Activated CD8-positive, alpha-beta memory T cell treated with anti-CD3 and anti-CD28 coated beads, Interleukin-2, amount 10 ng/mL, durations not matched to agents 7 days and 5 days (primary cell): ENCODE data around the gene ARHGAP6. TPM values are rescaled to one million over a fixed set of nuclear protein-coding genes. Genes with fewer than 3 reads are reported as not detected.
"Not testable (repeated sequence)": the region's sequence is repeated elsewhere in the genome, so short reads cannot be mapped to it uniquely, and the experiment has no call there.

Experiments
- ATAC-seq: fragments of 150-1000 bp; cut with Tn5 transposase; one replicate; pipeline ENCODE4 v1.10.0; 2021; ENCODE audit warnings: moderate library complexity
- CTCF ChIA-PET: fragments of 350-600 bp; sonication (Branson Sonifier 250); formaldehyde crosslinking; loops from one replicate; lab custom pipeline; 2021; ENCODE audit warnings: antibody characterized with exemption; lab: Charles Lee
- DNase-seq: peaks from one replicate; pipeline ENCODE4 v3.0.0-alpha.2; 2020
- H3K27ac Mint-ChIP-seq: one replicate; pipeline ENCODE4 v1.8.0; 2021; ENCODE audit warnings: mild to moderate bottlenecking, mixed read lengths
- H3K27me3 Mint-ChIP-seq: one replicate; pipeline ENCODE4 v1.8.0; 2021; ENCODE audit warnings: mixed read lengths
- H3K36me3 Mint-ChIP-seq: one replicate; pipeline ENCODE4 v1.8.0; 2021; ENCODE audit warnings: mild to moderate bottlenecking, mixed read lengths
- H3K4me1 Mint-ChIP-seq: one replicate; pipeline ENCODE4 v1.8.0; 2021; ENCODE audit warnings: mixed read lengths
- H3K4me3 Mint-ChIP-seq: one replicate; pipeline ENCODE4 v1.8.0; 2021; ENCODE audit warnings: mild to moderate bottlenecking, moderate library complexity, mixed read lengths
- H3K9me3 Mint-ChIP-seq: one replicate; pipeline ENCODE4 v1.8.0; 2022; ENCODE audit warnings: low read depth, mixed read lengths
- total RNA-seq, 2 experiments: library from RNA; stranded (reverse); gene quantifications; one replicate each; pipeline ENCODE4 v1.2.3, GENCODE V29; 2021

The ARHGAP6 gene
- total RNA-seq, 2 experiments from 2014 or later: not detected

- DNase-seq, H3K4me1 Mint-ChIP-seq, CTCF ChIA-PET: not testable (repeated sequence)
Measured at GRCh38 chrX:11355944-11356343, 309.8 kb downstream of the ARHGAP6 start.

GRCh38 chrX:11355259-11355909 is 310.3 kb downstream of the ARHGAP6 start:
- no peak overlapping the region for H3K27ac Mint-ChIP-seq
- no peak overlapping the region for H3K4me3 Mint-ChIP-seq
- DNase-seq: no peak
- CTCF ChIA-PET: no interaction called here
- no peaks in the 10 kb centered on the region for H3K27me3 Mint-ChIP-seq
- ATAC-seq: no peak
- no peaks in the 10 kb centered on the region for H3K9me3 Mint-ChIP-seq
- H3K4me1 Mint-ChIP-seq: no peaks in the 10 kb centered on the region
- no peaks in the 10 kb centered on the region for H3K36me3 Mint-ChIP-seq

More at GRCh38 chrX:11355944-11356343, 309.8 kb downstream of the ARHGAP6 start:
- not testable (repeated sequence) for H3K27ac Mint-ChIP-seq, ATAC-seq, H3K9me3 Mint-ChIP-seq, H3K4me3 Mint-ChIP-seq, H3K27me3 Mint-ChIP-seq, H3K36me3 Mint-ChIP-seq

DNA sequence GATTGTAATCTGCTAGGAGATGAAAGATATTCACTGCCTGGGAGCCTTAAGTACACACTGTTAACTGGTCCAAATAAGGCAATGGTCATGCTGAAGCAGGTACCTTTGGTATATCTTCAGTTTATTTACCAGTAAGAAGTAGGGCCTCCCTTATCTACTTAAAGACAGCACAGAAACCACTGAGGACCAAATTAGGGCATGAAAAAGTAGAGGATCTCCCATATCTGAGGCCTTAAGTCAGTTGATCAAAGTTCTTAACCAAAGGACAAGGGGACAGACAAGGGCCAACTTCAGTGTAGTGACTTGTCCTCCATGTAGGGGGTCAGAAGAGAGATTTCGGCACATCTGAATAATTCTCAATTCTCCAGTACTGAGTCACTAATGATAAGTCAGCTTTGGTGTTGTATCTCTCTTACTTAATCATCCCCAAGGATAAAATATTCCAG is 313.4 kb downstream of the ARHGAP6 start:
- H3K9me3 Mint-ChIP-seq: no peaks in the 10 kb centered on the region
- H3K4me3 Mint-ChIP-seq: no peak overlapping the region
- H3K36me3 Mint-ChIP-seq: no peaks in the 10 kb centered on the region
- CTCF ChIA-PET: no interaction called here
- DNase-seq: no peak
- no peaks in the 10 kb centered on the region for H3K27me3 Mint-ChIP-seq
- no peak for ATAC-seq
- no peak overlapping the region for H3K27ac Mint-ChIP-seq
- no peaks in the 10 kb centered on the region for H3K4me1 Mint-ChIP-seq

GRCh38 chrX:11351375-11352295 is 314.1 kb downstream of the ARHGAP6 start:
- Mint-ChIP-seq H3K9me3 (no peaks in the 10 kb centered on the region), H3K4me1 (no peaks in the 10 kb centered on the region), H3K4me3 (no peak overlapping the region), H3K27ac (no peak overlapping the region), H3K36me3 (no peaks in the 10 kb centered on the region), H3K27me3 (no peaks in the 10 kb centered on the region)
- ATAC-seq: no peak
- DNase-seq: no peak
- CTCF ChIA-PET: no interaction called here

DNA sequence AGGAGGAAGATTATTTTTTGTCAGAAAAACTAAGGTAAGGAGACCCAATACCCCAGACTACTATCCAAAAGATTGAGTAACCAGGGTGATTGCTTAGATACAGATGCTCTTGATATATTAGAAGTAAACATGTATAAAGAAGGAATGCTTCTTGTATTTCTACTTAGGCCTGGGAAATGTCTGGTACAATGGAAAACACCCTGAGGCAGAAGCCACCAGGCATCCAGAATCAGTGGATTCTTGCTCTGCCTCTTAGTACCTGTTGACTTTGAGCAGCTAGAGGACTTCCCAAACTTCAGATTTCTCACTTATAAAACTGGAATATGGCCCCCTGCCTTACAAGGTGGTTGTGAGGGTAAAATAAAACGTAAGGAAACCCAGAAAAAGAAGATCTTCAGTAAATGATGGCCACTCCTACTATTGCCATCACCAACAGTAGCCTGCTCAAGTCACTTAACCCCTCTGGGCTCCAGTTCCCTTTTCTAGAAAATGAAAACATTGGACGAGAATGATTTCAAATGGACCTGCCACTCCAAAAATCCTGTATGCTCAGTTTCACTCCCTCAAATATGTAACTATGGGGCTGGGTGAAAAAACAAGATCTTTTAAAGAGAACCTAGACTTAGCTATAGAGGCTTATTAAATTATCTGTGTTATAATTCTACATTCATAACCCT is 315.9 kb downstream of the ARHGAP6 start:
- DNase-seq (no peak), ATAC-seq (no peak)
- Mint-ChIP-seq H3K4me3 (no peak overlapping the region), H3K36me3 (no peaks in the 10 kb centered on the region), H3K9me3 (no peaks in the 10 kb centered on the region), H3K4me1 (no peaks in the 10 kb centered on the region), H3K27ac (no peak overlapping the region), H3K27me3 (no peaks in the 10 kb centered on the region)
- CTCF ChIA-PET: no interaction called here

DNA sequence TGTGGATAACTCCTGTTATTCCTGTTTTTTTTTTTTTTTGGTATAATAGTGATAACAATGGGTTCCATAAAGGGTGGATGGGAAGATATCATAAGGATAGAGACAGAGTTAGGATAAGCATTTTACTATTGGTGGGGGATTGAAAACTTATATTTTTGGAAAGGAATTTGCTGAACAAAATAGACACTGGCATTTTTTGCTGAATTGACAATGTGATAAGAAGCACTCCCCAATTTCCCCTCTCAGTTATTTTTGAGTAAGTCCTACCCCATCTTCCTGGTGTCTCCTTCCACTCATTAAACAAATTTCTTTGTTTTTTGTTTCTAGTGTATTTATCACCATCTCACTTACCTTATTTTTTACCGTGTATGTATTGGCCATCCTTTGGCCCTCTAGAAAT is 316.7 kb downstream of the ARHGAP6 start:
- Mint-ChIP-seq H3K27ac (no peak overlapping the region), H3K4me1 (no peaks in the 10 kb centered on the region), H3K27me3 (no peaks in the 10 kb centered on the region), H3K36me3 (no peaks in the 10 kb centered on the region), H3K9me3 (no peaks in the 10 kb centered on the region), H3K4me3 (no peak overlapping the region)
- ATAC-seq (no peak), DNase-seq (no peak)
- CTCF ChIA-PET: no interaction called here

DNA sequence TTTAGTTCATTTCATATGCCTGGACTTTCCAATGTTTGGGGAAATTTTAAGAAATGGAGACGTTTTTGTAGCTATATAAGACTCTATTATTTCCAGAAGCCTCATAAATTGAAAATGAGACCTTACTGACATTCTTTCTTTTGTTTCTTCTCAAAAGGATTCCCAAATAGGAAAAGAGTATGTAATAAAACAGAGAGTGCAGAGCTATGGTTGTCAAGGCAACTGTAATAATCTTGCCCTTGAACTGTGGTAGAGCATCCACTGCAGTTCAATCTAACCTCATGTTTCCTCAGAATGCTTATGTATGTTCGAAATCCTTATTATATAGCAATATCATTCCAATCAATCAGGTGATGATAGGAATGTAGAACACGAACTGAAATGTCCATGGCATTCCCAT is 318.4 kb downstream of the ARHGAP6 start:
- CTCF ChIA-PET: no interaction called here
- H3K4me3 Mint-ChIP-seq: no peak overlapping the region

DNA sequence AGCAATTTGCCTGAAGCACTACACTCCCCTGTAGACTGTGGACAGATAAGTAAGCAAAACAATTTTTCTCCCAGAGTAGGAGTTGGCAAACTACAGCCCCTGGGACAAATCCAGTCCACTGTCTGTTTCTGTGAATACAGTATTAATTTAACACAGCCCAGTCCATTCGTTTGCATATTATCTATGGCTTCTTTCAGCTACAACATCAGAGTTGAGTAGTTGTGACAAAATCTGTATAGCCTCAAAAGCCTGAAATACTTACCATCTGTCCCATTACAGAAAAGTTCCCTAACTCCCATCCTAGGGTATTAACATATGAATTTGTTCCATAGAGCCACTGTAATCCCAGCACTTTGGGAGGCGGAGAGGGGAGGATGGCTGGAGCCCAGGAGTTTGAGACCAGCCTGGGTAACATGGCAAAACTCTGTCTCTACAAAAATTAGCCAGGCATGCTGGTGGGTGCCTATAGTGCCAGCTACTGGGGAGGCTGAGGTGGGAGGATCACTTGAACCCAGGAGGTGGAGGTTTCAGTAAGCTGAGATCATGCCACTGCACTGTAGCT is 319.5 kb downstream of the ARHGAP6 start:
- Mint-ChIP-seq H3K9me3 (no peaks in the 10 kb centered on the region), H3K27ac (no peak overlapping the region), H3K4me3 (no peak overlapping the region), H3K36me3 (no peaks in the 10 kb centered on the region), H3K4me1 (peaks cover 3% of the 10 kb centered on the region), H3K27me3 (no peaks in the 10 kb centered on the region)
- DNase-seq: no peak
- CTCF ChIA-PET: no interaction called here
- no peak for ATAC-seq

More for the DNA sequence above, 318.4 kb downstream of the ARHGAP6 start:
- no peaks in the 10 kb centered on the region for H3K9me3 Mint-ChIP-seq
- H3K27me3 Mint-ChIP-seq: no peaks in the 10 kb centered on the region
- ATAC-seq (no peak), DNase-seq (no peak)
- H3K36me3 Mint-ChIP-seq: no peaks in the 10 kb centered on the region
- no peaks in the 10 kb centered on the region for H3K4me1 Mint-ChIP-seq
- no peak overlapping the region for H3K27ac Mint-ChIP-seq

- DNase-seq (no peak), ATAC-seq (no peak)
- Mint-ChIP-seq H3K9me3 (no peaks in the 10 kb centered on the region), H3K4me3 (no peak overlapping the region), H3K27ac (no peak overlapping the region), H3K27me3 (no peaks in the 10 kb centered on the region), H3K36me3 (no peaks in the 10 kb centered on the region), H3K4me1 (peaks cover 3% of the 10 kb centered on the region)
- CTCF ChIA-PET: no interaction called here
Measured at GRCh38 chrX:11342673-11343072, 323.0 kb downstream of the ARHGAP6 start.

- Mint-ChIP-seq H3K27me3 (no peaks in the 10 kb centered on the region), H3K4me1 (peaks cover 3% of the 10 kb centered on the region), H3K36me3 (no peaks in the 10 kb centered on the region), H3K4me3 (no peak overlapping the region), H3K9me3 (no peaks in the 10 kb centered on the region), H3K27ac (no peak overlapping the region)
- CTCF ChIA-PET: no interaction called here
- DNase-seq: no peak
- no peak for ATAC-seq
Measured at GRCh38 chrX:11341274-11342201, 324.2 kb downstream of the ARHGAP6 start.

DNA sequence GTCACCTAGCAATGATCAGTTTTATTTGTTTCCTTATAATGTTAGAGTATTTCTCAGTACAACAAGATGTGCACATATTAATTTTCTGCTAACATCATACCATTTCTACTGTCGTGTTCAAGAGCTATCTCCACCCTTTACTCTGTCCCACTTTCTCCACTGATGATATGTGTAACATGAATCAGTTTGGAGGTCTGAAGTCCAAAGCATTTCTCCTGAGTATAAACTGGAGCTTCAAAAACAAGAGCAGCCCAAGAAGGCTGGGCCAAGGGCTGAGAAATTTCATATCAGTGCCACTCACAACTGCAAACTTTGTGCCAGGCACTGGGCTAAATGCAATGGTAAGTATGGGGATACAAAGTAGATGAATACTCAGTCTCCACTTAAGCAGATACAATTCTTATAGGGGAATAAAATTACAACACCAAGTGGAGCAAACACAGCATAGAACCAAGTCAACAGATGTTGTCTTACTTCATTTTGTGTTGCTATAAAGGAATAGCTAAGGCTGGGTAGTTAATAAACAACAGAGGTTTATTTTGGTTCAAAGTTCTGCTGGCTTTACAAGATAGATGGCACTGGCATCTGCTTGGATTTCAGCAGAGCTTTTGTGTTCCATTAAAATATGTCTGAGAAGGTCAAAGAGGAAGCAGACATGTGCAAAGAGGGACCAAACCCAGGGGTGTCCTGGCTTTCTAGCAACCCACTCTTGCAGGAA is 328.3 kb downstream of the ARHGAP6 start:
- H3K27me3 Mint-ChIP-seq: no peaks in the 10 kb centered on the region
- H3K4me1 Mint-ChIP-seq: peaks cover 3% of the 10 kb centered on the region
- CTCF ChIA-PET: no interaction called here
- H3K4me3 Mint-ChIP-seq: no peak overlapping the region
- H3K27ac Mint-ChIP-seq: no peak overlapping the region
- ATAC-seq (no peak), DNase-seq (no peak)
- no peaks in the 10 kb centered on the region for H3K9me3 Mint-ChIP-seq
- no peaks in the 10 kb centered on the region for H3K36me3 Mint-ChIP-seq

DNA sequence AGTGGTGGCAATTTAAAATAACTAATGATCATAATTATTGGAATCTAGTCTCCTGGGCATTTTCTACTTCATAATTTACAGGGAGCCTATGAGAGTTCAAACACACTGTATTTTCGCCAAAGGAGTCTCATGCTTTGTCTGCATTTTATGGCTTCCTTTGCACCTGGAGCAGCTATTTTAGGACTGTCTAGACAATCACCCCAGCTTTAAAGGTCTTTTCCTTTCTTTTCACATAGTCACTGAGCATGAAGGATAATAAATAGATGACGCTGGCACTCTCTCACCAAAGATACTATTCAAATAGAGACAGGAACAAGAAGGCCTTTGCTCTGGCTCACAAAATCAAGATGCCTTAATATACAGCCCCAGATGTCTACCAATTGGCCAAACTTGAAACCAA is 329.5 kb downstream of the ARHGAP6 start:
- H3K27me3 Mint-ChIP-seq: no peaks in the 10 kb centered on the region
- no peak overlapping the region for H3K27ac Mint-ChIP-seq
- ATAC-seq: no peak
- H3K4me3 Mint-ChIP-seq: no peak overlapping the region
- H3K4me1 Mint-ChIP-seq: no peaks in the 10 kb centered on the region
- CTCF ChIA-PET: no interaction called here
- no peak for DNase-seq
- H3K36me3 Mint-ChIP-seq: no peaks in the 10 kb centered on the region
- H3K9me3 Mint-ChIP-seq: no peaks in the 10 kb centered on the region
